Brain microvascular endothelial cell (primary cell): ENCODE data around the gene LRP1B.

Experiments used
- DNase-seq: peaks from one replicate; pipeline ENCODE4 v3.0.0-alpha.2; 2020
- H3K27ac ChIP-seq: fragments of 250-450 bp; sonication (Bioruptor Pico); 2 replicates; pipeline ENCODE4 v1.5.1; 2020; ENCODE audit warnings: mild to moderate bottlenecking, moderate library complexity
- H3K27me3 ChIP-seq: fragments of 250-450 bp; sonication (Bioruptor Pico); replicated peaks from 2 replicates; pipeline ENCODE4 v1.5.1; 2020; ENCODE audit warnings: mild to moderate bottlenecking
- H3K36me3 ChIP-seq: fragments of 250-450 bp; sonication (Bioruptor Pico); replicated peaks from 2 replicates; pipeline ENCODE4 v1.5.1; 2020; ENCODE audit warnings: mild to moderate bottlenecking
- H3K4me3 ChIP-seq: 2 replicates; pipeline ENCODE4 v1.5.1; 2011; ENCODE audit warnings: low read depth, mild to moderate bottlenecking, control low read depth, low read length, moderate library complexity
- CTCF ChIP-seq: IDR thresholded peaks from 2 replicates; pipeline ENCODE4 v1.5.1; 2011; ENCODE audit warnings: low read depth, mild to moderate bottlenecking, moderate library complexity, low read length, control low read depth, inconsistent platforms; ENCODE audit errors: missing control alignments
- in situ Hi-C: cut with HindIII; loops from 2 replicates; pipeline ENCODE4 v1.10.0; 2017; ENCODE audit warnings: low sequenced_read_pairs, low pct_ligation_motif_present

Gene LRP1B

GRCh38 chr2:140457483-140457882 lies 1673.3 kb downstream of the LRP1B start:
- H3K4me3 ChIP-seq, result no peak overlapping the region
- in situ Hi-C loops, result no loop called here
- no peaks in the 10 kb centered on the region for H3K27me3 ChIP-seq
- H3K27ac ChIP-seq, result no peak overlapping the region
- no peaks in the 10 kb centered on the region for H3K36me3 ChIP-seq
- TF ChIP-seq CTCF, result no peak
- DNase-seq, result peak; percentile 1

GRCh38 chr2:140455315-140455714 lies 1675.5 kb downstream of the LRP1B start:
- in situ Hi-C loops, result no loop called here
- no peak for TF ChIP-seq CTCF
- DNase-seq, result no peak
- Histone ChIP-seq H3K36me3 (no peaks in the 10 kb centered on the region), H3K27me3 (no peaks in the 10 kb centered on the region), H3K27ac (peak overlapping the region; percentile 25), H3K4me3 (no peak overlapping the region)

- in situ Hi-C loops, result no loop called here
- no peak for TF ChIP-seq CTCF
- Histone ChIP-seq H3K27me3 (no peaks in the 10 kb centered on the region), H3K4me3 (no peak overlapping the region), H3K36me3 (no peaks in the 10 kb centered on the region), H3K27ac (peak overlapping the region; percentile 25)
- DNase-seq, result peak; percentile 87
Measured at GRCh38 chr2:140454717-140455116, 1676.1 kb downstream of the LRP1B start.

GRCh38 chr2:140451324-140451723 lies 1679.5 kb downstream of the LRP1B start:
- in situ Hi-C loops, result no loop called here
- Histone ChIP-seq H3K27me3 (no peaks in the 10 kb centered on the region), H3K27ac (no peak overlapping the region), H3K36me3 (no peaks in the 10 kb centered on the region), H3K4me3 (no peak overlapping the region)
- no peak for TF ChIP-seq CTCF
- no peak for DNase-seq

GRCh38 chr2:140442319-140442718 lies 1688.5 kb downstream of the LRP1B start:
- H3K4me3 ChIP-seq, result no peak overlapping the region
- H3K36me3 ChIP-seq, result no peaks in the 10 kb centered on the region
- peak; percentile 80 for DNase-seq
- no peak for TF ChIP-seq CTCF
- H3K27ac ChIP-seq, result no peak overlapping the region
- H3K27me3 ChIP-seq, result no peaks in the 10 kb centered on the region
- in situ Hi-C loops, result no loop called here

- no peaks in the 10 kb centered on the region for H3K36me3 ChIP-seq
- H3K4me3 ChIP-seq, result no peak overlapping the region
- TF ChIP-seq CTCF, result no peak
- no peaks in the 10 kb centered on the region for H3K27me3 ChIP-seq
- in situ Hi-C loops, result no loop called here
- DNase-seq, result no peak
- no peak overlapping the region for H3K27ac ChIP-seq
Measured at GRCh38 chr2:140440815-140441214, 1690.0 kb downstream of the LRP1B start.
